ENCODE results near the gene ELOVL1. TPM values are rescaled to one million over a fixed set of nuclear protein-coding genes. Genes with fewer than 3 reads are reported as not detected.

The ELOVL1 gene
- total RNA-seq, 1 donor from 2014 or later, result 61.9 TPM

- Mint-ChIP-seq H3K4me3 (ENCODE audit: unreplicated experiment) (no peak overlapping the region), H3K27ac (ENCODE audit: unreplicated experiment) (no peak overlapping the region), H3K9me3 (ENCODE audit: unreplicated experiment) (no peaks in the 10 kb centered on the region), H3K4me1 (ENCODE audit: unreplicated experiment) (no peaks in the 10 kb centered on the region), H3K27me3 (ENCODE audit: unreplicated experiment) (no peaks in the 10 kb centered on the region), H3K36me3 (ENCODE audit: unreplicated experiment) (peaks cover 13% of the 10 kb centered on the region)
- no peak for DNase-seq (ENCODE audit: extremely low spot score, unreplicated experiment)
- no peak for TF ChIP-seq CTCF (IDR thresholded peaks at IDR 0.05)
These were observed 30.4 kb upstream of the ELOVL1 start for GRCh38 chr1:43398227-43398626.

- H3K27me3 Mint-ChIP-seq (ENCODE audit: unreplicated experiment), result no peaks in the 10 kb centered on the region
- H3K4me1 Mint-ChIP-seq (ENCODE audit: unreplicated experiment), result peaks cover 5% of the 10 kb centered on the region
- no peak overlapping the region for H3K27ac Mint-ChIP-seq (ENCODE audit: unreplicated experiment)
- no peaks in the 10 kb centered on the region for H3K9me3 Mint-ChIP-seq (ENCODE audit: unreplicated experiment)
- DNase-seq (ENCODE audit: extremely low spot score, unreplicated experiment), result no peak
- TF ChIP-seq CTCF (IDR thresholded peaks at IDR 0.05), result no peak
- H3K36me3 Mint-ChIP-seq (ENCODE audit: unreplicated experiment), result peaks cover 9% of the 10 kb centered on the region
- no peak overlapping the region for H3K4me3 Mint-ChIP-seq (ENCODE audit: unreplicated experiment)
These were observed 28.2 kb upstream of the ELOVL1 start for GRCh38 chr1:43396059-43396458.

- DNase-seq (ENCODE audit: extremely low spot score, unreplicated experiment), result no peak
These were observed 27.7 kb upstream of the ELOVL1 start for GRCh38 chr1:43395523-43395922.

GRCh38 chr1:43392702-43393101 lies 24.9 kb upstream of the ELOVL1 start:
- H3K36me3 Mint-ChIP-seq (ENCODE audit: unreplicated experiment), result peaks cover 10% of the 10 kb centered on the region
- DNase-seq (ENCODE audit: extremely low spot score, unreplicated experiment), result no peak
- no peak overlapping the region for H3K27ac Mint-ChIP-seq (ENCODE audit: unreplicated experiment)
- TF ChIP-seq CTCF (IDR thresholded peaks at IDR 0.05), result no peak
- H3K27me3 Mint-ChIP-seq (ENCODE audit: unreplicated experiment), result no peaks in the 10 kb centered on the region
- H3K9me3 Mint-ChIP-seq (ENCODE audit: unreplicated experiment), result no peaks in the 10 kb centered on the region
- peaks cover 34% of the 10 kb centered on the region for H3K4me1 Mint-ChIP-seq (ENCODE audit: unreplicated experiment)
- no peak overlapping the region for H3K4me3 Mint-ChIP-seq (ENCODE audit: unreplicated experiment)

More at GRCh38 chr1:43395523-43395922, 27.7 kb upstream of the ELOVL1 start:
- Mint-ChIP-seq H3K27me3 (ENCODE audit: unreplicated experiment) (no peaks in the 10 kb centered on the region), H3K4me3 (ENCODE audit: unreplicated experiment) (no peak overlapping the region), H3K9me3 (ENCODE audit: unreplicated experiment) (no peaks in the 10 kb centered on the region), H3K36me3 (ENCODE audit: unreplicated experiment) (peaks cover 9% of the 10 kb centered on the region), H3K4me1 (ENCODE audit: unreplicated experiment) (peaks cover 9% of the 10 kb centered on the region), H3K27ac (ENCODE audit: unreplicated experiment) (no peak overlapping the region)
- no peak for TF ChIP-seq CTCF (IDR thresholded peaks at IDR 0.05)

GRCh38 chr1:43389326-43390313 lies 21.8 kb upstream of the ELOVL1 start, which contains the start of the genes MED8 and SZT2:
TSS of gene MED8 (minus strand) at chr1:43389800. CDS start at chr1:43389764, 36 bp downstream.
TSS of gene SZT2 (plus strand) at chr1:43389899. CDS start at chr1:43389969, 70 bp downstream.
- H3K36me3 Mint-ChIP-seq (ENCODE audit: unreplicated experiment), result peaks cover 30% of the 10 kb centered on the region
- TF ChIP-seq CTCF (IDR thresholded peaks at IDR 0.05), result no peak
- peak within 1 kb of the TSS; percentile 100 for H3K27ac Mint-ChIP-seq (ENCODE audit: unreplicated experiment)
- H3K4me3 Mint-ChIP-seq (ENCODE audit: unreplicated experiment), result peak within 1 kb of the TSS; percentile 100
- H3K4me1 Mint-ChIP-seq (ENCODE audit: unreplicated experiment), result peaks cover 35% of the 10 kb centered on the region
- no peaks in the 10 kb centered on the region for H3K27me3 Mint-ChIP-seq (ENCODE audit: unreplicated experiment)
- DNase-seq (ENCODE audit: extremely low spot score, unreplicated experiment), result peak; percentile 95
- no peaks in the 10 kb centered on the region for H3K9me3 Mint-ChIP-seq (ENCODE audit: unreplicated experiment)

All from osteocyte (in vitro differentiated cells).